ENCODE data around the gene TCF7L2. TPM values are rescaled to one million over a fixed set of nuclear protein-coding genes. Genes with fewer than 3 reads are reported as not detected.

The TCF7L2 gene
- total and polyA plus RNA-seq, 2 experiments from 2014 or later = 27.5 to 33.7 TPM

GRCh38 chr10:113011592-113012374, 61.7 kb downstream of the TCF7L2 start:
- Histone ChIP-seq H3K4me3 (no peak overlapping the region), H3K4me1 (ENCODE audit: low read depth) (peaks cover 15% of the 10 kb centered on the region), H3K36me3 (no peaks in the 10 kb centered on the region), H3K27me3 (no peaks in the 10 kb centered on the region), H3K27ac (no peak overlapping the region), H3K9me3 (ENCODE audit: low read depth) (no peaks in the 10 kb centered on the region)
- no peak for DNase-seq (ENCODE audit: low read depth in 1 of 2, low spot score in 1 of 2)
- no peak for TF ChIP-seq CTCF (IDR thresholded peaks at IDR 0.05; ENCODE audit: low read depth, low read length)

GRCh38 chr10:113015201-113015600, 65.2 kb downstream of the TCF7L2 start:
- Histone ChIP-seq H3K4me1 (ENCODE audit: low read depth) (peaks cover 19% of the 10 kb centered on the region), H3K9me3 (ENCODE audit: low read depth) (no peaks in the 10 kb centered on the region), H3K27ac (no peak overlapping the region), H3K36me3 (no peaks in the 10 kb centered on the region), H3K27me3 (no peaks in the 10 kb centered on the region), H3K4me3 (no peak overlapping the region)
- TF ChIP-seq CTCF (IDR thresholded peaks at IDR 0.05; ENCODE audit: low read depth, low read length) = no peak
- DNase-seq (ENCODE audit: low read depth in 1 of 2, low spot score in 1 of 2) = no peak

GRCh38 chr10:113017376-113017775, 67.3 kb downstream of the TCF7L2 start:
- TF ChIP-seq CTCF (IDR thresholded peaks at IDR 0.05; ENCODE audit: low read depth, low read length) = no peak
- Histone ChIP-seq H3K4me3 (no peak overlapping the region), H3K9me3 (ENCODE audit: low read depth) (no peaks in the 10 kb centered on the region), H3K36me3 (no peaks in the 10 kb centered on the region), H3K4me1 (ENCODE audit: low read depth) (peaks cover 34% of the 10 kb centered on the region), H3K27ac (no peak overlapping the region), H3K27me3 (no peaks in the 10 kb centered on the region)
- DNase-seq (ENCODE audit: low read depth in 1 of 2, low spot score in 1 of 2) = no peak

- Histone ChIP-seq H3K4me1 (ENCODE audit: low read depth) (peaks cover 34% of the 10 kb centered on the region), H3K27me3 (no peaks in the 10 kb centered on the region), H3K36me3 (no peaks in the 10 kb centered on the region), H3K4me3 (no peak overlapping the region), H3K27ac (no peak overlapping the region), H3K9me3 (ENCODE audit: low read depth) (no peaks in the 10 kb centered on the region)
- no peak for TF ChIP-seq CTCF (IDR thresholded peaks at IDR 0.05; ENCODE audit: low read depth, low read length)
- no peak for DNase-seq (ENCODE audit: low read depth in 1 of 2, low spot score in 1 of 2)
Observed at GRCh38 chr10:113018034-113018433, 68.0 kb downstream of the TCF7L2 start.

- DNase-seq (ENCODE audit: low read depth in 1 of 2, low spot score in 1 of 2) = no peak
- Histone ChIP-seq H3K9me3 (ENCODE audit: low read depth) (no peaks in the 10 kb centered on the region), H3K27ac (peak overlapping the region; percentile 79), H3K4me1 (ENCODE audit: low read depth) (peaks cover 34% of the 10 kb centered on the region), H3K36me3 (no peaks in the 10 kb centered on the region), H3K4me3 (no peak overlapping the region), H3K27me3 (no peaks in the 10 kb centered on the region)
- TF ChIP-seq CTCF (IDR thresholded peaks at IDR 0.05; ENCODE audit: low read depth, low read length) = no peak
Observed at GRCh38 chr10:113019096-113019495, 69.0 kb downstream of the TCF7L2 start.

Data from cardiac muscle cell (in vitro differentiated cells and primary cell).